KG1 (cell line): Measurements from ENCODE around the gene MAP2K7.
"Not testable (repeated sequence)": the region's sequence is repeated elsewhere in the genome, so short reads cannot be mapped to it uniquely, and the experiment has no call there.

ENCODE experiments used
- DNase-seq: peaks from one replicate; lab custom pipeline; 2025; lab: John Stamatoyannopoulos, UW

MAP2K7 gene

DNA sequence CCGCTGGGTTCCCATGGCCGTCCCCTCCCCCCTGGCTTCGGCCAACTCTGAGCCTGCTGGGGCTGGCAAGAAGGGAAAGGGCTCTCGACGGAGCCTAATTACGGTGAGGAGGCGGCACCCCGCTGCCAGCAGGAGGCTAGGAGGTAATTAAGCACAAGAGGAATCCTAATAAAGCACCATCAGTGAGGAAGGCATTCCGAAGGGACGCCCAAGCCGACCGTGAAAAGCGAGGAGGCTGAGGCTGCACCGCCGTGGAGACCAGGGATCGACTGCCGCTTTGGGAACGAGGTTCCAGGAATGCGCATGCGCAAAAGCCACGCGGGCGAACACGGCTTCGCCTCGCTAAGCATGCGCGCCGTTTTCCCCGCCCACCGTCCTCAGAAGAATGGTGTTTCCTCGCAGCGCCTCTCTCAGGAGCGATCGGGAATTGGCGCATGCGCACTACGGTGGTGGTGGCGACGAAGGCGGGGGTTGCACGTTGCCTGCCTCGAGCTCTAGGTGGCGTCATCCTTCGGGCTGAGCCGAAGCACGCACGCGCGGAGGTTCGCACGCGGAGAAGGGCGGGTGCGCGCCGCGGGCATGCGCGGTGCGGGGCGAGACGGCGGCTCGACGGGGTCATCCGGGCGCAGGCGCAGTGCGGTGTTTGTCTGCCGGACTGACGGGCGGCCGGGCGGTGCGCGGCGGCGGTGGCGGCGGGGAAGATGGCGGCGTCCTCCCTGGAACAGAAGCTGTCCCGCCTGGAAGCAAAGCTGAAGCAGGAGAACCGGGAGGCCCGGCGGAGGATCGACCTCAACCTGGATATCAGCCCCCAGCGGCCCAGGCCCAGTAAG, at the start of gene MAP2K7:
Gene MAP2K7, plus strand, starts transcription at position 634 of the 830 bp plus-strand sequence. Its CDS starts 68 bp downstream, at position 702.
- DNase-seq: peak; percentile 99

- DNase-seq: no peak
These were observed 48.1 kb upstream of the MAP2K7 start for GRCh38 chr19:7855426-7856108.

DNA sequence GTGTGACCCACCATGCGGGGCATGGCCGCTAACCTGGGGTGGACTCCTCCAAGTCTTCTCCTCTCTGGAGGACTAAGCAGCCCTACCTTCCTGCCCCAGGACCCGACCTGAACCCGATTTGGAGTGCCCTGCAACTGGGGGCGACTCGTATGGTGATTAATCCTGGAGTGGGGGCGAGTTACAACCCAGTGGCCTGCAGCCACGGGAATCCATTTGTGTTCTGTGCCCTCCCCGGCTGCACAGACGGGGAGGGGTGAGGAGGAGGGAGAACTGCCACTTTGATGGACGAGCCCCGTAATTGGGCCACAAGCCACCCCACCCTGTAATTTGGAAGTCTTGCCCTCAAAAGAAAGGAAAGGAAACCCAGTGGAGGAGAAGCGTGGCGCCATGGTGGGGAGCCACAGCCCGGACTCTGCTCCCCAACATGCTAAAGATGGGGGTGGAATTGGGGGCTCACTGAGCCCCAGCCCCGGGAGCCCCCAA, 47.5 kb upstream of the MAP2K7 start:
- no peak for DNase-seq

DNA sequence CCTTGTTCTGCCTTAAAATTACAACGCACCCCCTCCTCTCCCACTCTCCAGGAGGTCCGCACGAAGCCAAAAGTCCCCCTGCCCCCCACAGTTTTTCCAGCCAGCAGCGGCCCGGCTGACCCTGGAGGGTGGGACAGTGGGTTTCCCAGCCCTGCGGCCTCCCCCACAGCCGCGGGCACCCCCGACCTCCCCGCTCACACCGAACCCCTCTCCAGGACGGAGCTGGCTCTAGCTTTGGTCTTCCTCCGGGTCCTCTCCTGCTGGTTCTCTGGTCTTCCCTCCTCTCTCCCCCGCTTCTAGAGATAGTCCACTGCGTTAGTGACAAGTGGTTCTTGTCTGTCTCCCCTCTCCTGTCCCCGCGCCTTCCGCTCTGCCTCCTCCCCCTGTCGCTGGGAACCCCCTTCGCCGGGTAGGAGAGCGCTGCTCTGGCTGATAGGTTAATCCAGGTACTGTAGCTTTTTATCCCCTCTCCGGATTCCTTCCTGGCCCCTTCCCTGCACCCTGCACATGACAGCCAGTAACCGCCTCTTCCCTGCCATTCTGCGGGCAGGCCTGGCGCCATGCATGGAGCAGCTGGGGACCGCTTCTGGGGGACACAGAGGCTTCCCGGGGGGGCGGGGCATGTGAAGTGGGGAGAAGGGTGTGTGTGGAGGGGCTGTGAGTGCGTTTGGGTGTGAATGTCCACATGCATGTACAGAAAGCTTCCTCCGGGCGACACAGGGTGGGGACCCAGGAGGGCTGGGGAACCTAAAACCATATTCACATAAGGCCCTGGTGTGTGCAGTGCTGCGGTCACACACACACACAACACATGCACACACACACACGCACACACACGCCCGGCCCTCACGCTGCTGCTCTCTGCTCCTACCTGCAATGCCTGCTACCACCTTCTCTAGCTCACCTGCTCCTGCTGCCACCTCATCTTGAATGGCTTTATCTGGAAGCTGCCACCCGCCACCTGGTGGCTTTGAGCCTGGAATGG, 46.7 kb upstream of the MAP2K7 start:
- no peak for DNase-seq

DNA sequence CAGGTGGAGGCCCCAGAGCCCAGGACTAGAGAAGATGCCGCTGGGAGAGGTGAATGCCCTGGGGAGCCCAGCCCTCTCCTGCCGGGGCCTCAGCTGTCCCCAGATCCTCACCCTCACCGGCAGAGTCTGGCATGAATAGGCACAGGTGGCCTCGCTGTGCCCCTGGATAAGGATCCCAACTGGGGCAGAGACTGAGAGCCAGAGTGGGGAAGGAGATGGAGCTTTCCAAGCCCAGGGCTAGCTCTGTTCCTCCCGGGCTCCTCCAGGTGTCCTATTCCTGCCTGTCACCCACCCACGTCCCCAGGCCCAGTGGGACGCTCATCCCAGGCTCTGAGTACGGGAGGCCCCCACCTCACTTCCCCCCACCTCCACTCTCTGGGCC, 46.0 kb upstream of the MAP2K7 start:
- DNase-seq: no peak

- DNase-seq: no peak
These were observed 45.4 kb upstream of the MAP2K7 start for GRCh38 chr19:7858109-7858770.

GRCh38 chr19:7859087-7859486, 44.6 kb upstream of the MAP2K7 start:
- not testable (repeated sequence) for DNase-seq

DNA sequence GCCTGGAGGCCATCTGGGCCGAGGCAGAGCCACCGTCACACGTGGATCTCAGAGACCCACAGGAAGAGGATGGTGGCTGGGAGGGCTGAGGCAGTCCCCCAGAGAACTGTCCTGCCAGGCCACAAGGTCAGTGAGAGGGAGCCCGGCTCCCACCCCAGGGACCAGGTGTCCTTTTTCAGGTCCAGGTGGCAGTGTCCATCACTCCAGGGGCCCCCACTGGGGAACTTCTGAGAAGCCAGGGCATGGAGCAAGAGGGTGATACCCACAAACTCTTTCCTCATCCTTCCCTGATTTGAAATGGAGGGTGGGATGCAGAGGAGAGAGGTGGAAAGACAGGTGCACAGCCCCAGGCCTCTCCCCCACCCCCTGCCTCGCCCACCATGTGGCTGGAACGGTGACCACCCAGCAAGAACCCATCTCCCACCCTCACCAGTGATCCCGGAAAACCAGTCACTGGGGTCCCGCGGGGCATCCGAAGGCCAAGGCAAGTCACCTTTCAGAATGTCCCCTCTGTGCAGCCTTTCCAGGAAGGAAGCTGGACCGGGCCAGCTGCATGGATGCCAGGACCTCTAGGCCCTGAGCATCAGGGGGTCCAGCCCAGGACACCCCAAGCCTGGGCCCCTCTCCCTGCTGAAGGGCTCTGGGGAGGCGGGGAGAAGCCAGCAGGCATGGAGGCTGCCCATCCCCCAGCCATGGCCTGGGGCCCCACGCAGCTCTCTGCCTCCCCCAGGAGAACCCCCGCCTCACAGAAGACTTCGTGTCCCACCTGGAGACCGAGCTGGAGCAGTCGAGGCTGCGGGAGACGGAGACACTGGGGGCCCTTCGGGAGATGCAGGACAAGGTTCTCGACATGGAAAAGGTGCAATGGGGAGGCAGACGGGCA, 43.6 kb upstream of the MAP2K7 start:
- DNase-seq: no peak

DNA sequence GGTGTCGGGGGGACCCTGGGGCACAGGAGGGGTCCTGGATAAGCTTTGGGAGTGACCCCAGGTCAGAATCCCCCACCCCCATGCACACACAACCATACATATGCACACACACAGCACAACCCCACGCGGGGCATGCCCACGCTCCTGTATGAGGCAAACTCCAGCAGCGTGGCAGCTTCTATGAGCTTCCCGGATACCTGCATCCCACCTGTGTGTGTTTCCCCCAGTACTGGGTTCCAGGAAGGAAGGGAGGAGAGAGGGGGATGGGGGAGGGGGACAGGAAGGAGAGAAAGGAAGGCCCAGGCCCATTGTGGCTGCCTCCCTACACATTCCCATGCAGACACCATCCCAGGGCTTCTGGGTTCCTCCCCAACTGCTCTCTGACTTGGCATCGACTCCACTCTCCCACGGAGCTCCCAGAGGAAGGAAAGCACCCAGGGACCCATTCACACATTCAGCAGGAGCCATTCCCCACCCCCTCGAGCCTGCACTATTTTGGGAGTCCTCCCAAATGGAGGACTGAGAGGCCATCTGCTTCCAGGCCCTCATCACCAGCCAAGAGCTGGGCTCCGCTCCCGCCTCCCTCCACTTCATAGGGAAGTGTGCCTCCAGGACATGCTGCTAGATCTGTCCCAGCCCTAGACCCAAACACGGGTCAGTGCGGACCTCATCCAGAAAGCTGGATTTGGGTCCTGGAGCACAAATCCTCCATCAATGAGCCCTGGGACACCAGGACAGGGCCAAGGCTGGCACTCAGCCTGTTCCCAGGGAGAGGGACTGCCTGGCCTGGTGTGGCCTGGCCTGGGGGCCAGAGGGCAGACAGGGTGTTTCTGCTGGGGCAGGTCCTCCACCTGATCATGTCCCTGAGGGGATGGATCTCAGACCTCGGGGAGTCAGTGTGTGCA, 42.7 kb upstream of the MAP2K7 start:
- DNase-seq: no peak

- no peak for DNase-seq
These were observed 41.9 kb upstream of the MAP2K7 start for GRCh38 chr19:7861619-7862412.

DNA sequence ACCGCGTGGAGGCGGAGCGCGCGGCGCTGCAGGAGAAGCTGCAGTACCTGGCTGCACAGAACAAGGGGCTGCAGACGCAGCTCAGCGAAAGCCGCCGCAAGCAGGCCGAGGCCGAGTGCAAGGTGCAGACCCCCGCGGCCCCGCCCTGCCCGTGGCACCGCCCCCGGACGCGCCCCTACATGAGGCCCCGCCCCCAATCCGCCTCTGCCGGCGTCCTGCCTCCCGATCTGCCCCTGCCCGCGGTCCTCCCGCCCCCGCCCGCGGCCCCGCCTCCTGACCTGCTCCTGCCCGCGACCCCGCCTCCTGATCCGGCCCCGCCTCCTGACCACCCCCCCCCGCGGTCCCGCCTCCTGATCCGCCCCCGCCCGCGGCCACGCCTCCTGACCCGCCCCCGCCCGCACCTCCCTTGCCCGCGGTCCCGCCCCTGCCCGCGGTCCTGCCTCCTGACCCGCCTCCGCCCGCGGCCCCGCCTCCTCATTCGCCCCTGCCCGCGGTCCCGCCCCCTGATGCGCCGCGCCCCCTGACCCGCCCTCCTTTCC, 41.2 kb upstream of the MAP2K7 start:
- DNase-seq: no peak

DNA sequence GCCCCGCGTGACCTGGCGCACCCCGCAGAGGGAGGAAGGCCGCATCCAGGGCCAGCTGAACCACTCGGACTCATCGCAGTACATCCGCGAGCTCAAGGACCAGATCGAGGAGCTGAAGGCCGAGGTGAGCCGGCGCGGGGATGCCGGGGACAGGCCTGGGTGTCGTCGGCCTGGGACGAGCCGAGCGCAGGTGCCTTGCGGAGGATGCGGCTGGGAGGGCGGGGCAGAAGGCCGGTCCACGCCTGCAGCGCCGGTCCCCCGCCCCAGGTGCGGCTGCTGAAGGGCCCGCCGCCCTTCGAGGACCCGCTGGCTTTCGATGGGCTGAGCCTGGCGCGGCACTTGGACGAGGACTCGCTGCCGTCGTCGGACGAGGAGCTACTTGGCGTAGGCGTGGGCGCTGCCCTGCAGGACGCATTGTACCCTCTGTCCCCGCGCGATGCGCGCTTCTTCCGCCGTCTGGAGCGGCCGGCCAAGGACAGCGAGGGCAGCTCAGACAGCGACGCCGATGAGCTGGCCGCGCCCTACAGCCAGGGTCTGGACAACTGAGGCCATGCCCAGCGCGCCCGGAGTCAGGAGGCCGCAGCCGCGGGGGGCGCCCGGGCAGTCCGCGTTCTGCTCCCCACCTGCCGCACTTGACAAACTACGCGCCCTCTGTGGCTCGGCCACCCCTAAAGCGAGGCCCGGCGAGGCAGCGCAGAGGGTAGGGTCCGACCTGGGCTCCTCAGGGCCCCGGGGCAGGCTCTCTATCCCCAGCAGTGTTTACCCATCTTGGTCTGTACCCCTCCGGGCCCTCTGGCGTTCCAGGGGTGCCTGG, 40.3 kb upstream of the MAP2K7 start:
- DNase-seq: no peak

GRCh38 chr19:7863971-7864689, 39.5 kb upstream of the MAP2K7 start:
- no peak for DNase-seq

DNA sequence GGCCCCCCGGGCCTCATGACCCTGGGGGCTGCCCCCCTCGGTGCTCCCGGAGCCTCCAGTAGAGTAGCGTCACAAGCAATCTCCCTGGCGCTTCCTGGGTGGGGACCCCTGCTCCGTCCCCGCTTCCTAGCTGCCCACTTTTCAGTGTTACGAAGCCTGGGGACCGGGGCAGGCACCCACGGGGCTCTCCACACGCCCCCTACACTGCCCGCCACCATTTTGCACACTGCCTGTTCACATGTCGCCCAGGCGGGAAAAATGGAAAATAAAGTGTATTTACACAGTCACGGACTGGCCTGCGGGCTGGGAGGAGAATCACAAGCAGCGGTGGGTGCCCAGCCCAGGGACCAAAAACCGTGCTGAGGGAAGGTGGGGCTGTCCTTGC, 39.0 kb upstream of the MAP2K7 start:
- no peak for DNase-seq

DNA sequence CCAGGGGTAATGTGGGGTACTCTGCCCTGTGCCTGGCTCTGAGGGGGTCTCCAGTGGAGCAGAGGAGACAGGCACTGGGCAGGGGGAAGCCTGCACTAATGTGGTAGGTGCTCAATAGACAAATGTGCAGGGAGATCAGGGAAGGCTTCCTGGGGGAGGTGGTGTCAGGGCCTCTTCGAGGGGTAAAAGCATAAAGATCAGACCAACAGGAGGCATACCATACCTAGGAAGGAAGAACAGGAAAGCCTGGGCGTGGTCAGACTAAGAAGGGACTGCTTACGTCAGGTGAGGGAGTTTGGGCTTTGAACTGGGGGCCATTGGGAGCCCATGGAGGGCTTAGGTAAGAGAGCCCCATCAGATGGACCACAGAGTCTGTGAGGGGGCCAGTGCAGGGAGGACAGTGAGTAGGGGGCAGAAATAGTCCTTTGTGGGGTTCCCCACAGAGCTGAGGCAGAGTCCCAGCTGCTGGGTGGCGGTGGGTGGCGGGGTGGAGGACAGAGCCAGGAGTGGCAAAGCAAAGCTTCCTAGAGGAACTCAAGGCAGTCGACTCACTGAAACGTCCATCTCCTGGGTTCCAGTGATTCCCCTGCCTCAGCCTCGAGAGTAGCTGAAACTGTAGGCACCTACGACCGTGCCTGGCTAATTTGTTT, 38.3 kb upstream of the MAP2K7 start:
- DNase-seq: no peak

- DNase-seq: no peak
These were observed 37.1 kb upstream of the MAP2K7 start for GRCh38 chr19:7866399-7867091.
